22Rv1 (cell line): ENCODE data around the gene FOLR1.

Source experiments
- ZFX ChIP-seq: fragments of 450-650 bp; IDR thresholded peaks from 2 replicates; pipeline ENCODE4 v1.6.1; 2017; ENCODE audit warnings: antibody characterized with exemption, borderline replicate concordance
- TF ChIP-seq, protein P1 (sequence below): fragments of 450-650 bp; IDR thresholded peaks from 2 replicates; pipeline ENCODE4 v1.5.1; 2017; ENCODE audit warnings: mild to moderate bottlenecking

GRCh38 chr11:72229336-72229924 lies 37.5 kb downstream of the FOLR1 start:
- TF ChIP-seq, protein P1, sequence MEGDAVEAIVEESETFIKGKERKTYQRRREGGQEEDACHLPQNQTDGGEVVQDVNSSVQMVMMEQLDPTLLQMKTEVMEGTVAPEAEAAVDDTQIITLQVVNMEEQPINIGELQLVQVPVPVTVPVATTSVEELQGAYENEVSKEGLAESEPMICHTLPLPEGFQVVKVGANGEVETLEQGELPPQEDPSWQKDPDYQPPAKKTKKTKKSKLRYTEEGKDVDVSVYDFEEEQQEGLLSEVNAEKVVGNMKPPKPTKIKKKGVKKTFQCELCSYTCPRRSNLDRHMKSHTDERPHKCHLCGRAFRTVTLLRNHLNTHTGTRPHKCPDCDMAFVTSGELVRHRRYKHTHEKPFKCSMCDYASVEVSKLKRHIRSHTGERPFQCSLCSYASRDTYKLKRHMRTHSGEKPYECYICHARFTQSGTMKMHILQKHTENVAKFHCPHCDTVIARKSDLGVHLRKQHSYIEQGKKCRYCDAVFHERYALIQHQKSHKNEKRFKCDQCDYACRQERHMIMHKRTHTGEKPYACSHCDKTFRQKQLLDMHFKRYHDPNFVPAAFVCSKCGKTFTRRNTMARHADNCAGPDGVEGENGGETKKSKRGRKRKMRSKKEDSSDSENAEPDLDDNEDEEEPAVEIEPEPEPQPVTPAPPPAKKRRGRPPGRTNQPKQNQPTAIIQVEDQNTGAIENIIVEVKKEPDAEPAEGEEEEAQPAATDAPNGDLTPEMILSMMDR: no peak
- TF ChIP-seq ZFX: no peak
